ENCODE data around the gene SERP1.

DNA sequence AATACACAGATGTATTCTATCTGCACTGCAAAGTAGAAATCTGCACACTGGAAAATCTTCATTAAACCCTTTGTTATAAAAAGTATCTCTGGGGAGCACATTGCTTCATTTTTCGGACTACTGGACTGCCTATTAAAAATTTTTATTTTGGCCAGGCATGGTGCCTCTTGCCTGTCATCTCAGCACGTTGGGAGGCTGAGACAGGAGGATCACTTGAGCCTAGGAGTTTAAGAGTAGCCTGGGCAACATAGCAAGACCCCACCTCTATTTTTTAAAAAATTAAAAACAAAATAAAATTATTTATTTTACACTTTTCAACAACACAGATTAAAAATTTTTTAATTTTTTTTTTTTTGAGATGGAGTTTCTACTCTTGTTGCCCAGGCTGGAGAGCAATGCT lies 6.0 kb downstream of the SERP1 start:
- TF ChIP-seq EZH2 (IDR thresholded peaks at IDR 0.05), result no peak
- TF ChIP-seq, protein P1, sequence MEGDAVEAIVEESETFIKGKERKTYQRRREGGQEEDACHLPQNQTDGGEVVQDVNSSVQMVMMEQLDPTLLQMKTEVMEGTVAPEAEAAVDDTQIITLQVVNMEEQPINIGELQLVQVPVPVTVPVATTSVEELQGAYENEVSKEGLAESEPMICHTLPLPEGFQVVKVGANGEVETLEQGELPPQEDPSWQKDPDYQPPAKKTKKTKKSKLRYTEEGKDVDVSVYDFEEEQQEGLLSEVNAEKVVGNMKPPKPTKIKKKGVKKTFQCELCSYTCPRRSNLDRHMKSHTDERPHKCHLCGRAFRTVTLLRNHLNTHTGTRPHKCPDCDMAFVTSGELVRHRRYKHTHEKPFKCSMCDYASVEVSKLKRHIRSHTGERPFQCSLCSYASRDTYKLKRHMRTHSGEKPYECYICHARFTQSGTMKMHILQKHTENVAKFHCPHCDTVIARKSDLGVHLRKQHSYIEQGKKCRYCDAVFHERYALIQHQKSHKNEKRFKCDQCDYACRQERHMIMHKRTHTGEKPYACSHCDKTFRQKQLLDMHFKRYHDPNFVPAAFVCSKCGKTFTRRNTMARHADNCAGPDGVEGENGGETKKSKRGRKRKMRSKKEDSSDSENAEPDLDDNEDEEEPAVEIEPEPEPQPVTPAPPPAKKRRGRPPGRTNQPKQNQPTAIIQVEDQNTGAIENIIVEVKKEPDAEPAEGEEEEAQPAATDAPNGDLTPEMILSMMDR (IDR thresholded peaks at IDR 0.05), result no peak
- no peak for TF ChIP-seq EZH2phosphoT487 (IDR thresholded peaks at IDR 0.05)
